Retinal pigment epithelial cell (primary cell): ENCODE data around the gene HDAC5.

Experiments
- DNase-seq: peaks from one replicate; pipeline ENCODE4 v3.0.0-alpha.2; 2010; ENCODE audit warnings: low read depth
- H3K4me3 ChIP-seq: 2 replicates; pipeline ENCODE4 v1.5.1; 2011; ENCODE audit warnings: mild to moderate bottlenecking, low read length, control low read depth, moderate library complexity
- TF ChIP-seq, protein P1 (sequence below): conservative IDR thresholded peaks from 2 replicates; pipeline ENCODE4 v1.5.1; 2011; ENCODE audit warnings: low read depth, low read length, control low read depth, inconsistent platforms

HDAC5 gene

DNA sequence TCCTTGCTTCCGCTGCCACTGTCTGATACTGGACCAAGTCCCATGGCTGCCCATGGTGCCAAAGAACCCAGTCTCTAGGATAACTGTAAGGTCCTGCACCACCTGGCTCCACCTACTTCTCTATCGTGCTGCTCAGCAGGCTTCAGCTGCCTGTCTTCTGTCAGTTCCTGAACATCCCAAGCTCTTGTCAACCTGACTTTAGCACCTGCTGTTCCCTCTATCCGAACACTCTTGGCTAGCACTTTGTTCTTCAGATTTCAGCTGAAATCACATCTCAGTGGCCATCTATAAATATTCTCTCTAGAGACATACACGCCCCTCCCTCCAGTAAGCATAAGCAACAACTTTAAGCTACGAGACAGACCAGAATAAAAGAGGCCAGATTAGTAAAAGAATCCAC is 93.7 kb downstream of the HDAC5 start:
- DNase-seq: no peak
- TF ChIP-seq, protein P1, sequence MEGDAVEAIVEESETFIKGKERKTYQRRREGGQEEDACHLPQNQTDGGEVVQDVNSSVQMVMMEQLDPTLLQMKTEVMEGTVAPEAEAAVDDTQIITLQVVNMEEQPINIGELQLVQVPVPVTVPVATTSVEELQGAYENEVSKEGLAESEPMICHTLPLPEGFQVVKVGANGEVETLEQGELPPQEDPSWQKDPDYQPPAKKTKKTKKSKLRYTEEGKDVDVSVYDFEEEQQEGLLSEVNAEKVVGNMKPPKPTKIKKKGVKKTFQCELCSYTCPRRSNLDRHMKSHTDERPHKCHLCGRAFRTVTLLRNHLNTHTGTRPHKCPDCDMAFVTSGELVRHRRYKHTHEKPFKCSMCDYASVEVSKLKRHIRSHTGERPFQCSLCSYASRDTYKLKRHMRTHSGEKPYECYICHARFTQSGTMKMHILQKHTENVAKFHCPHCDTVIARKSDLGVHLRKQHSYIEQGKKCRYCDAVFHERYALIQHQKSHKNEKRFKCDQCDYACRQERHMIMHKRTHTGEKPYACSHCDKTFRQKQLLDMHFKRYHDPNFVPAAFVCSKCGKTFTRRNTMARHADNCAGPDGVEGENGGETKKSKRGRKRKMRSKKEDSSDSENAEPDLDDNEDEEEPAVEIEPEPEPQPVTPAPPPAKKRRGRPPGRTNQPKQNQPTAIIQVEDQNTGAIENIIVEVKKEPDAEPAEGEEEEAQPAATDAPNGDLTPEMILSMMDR: no peak
- H3K4me3 ChIP-seq: no peak overlapping the region
